Kidney epithelial cell (primary cell): ENCODE results near the gene ABAT. TPM values are rescaled to one million over a fixed set of nuclear protein-coding genes. Genes with fewer than 3 reads are reported as not detected.
A peak's percentile ranks its signal among the peaks of the same experiment; 100 is the strongest.

Source experiments
- DNase-seq: peaks from one replicate; pipeline ENCODE4 v3.0.0-alpha.2; 2010; ENCODE audit warnings: low read depth
- H3K27me3 ChIP-seq: 2 replicates; pipeline ENCODE4 v1.6.0; 2011; ENCODE audit warnings: low read length; ENCODE audit not compliant: control insufficient read depth, insufficient read depth
- H3K36me3 ChIP-seq: 2 replicates; pipeline ENCODE4 v1.5.1; 2011; ENCODE audit warnings: low read length; ENCODE audit not compliant: control insufficient read depth, insufficient read depth
- H3K4me3 ChIP-seq: 2 replicates; pipeline ENCODE4 v1.5.1; 2011; ENCODE audit warnings: low read depth, mild to moderate bottlenecking, control low read depth, low read length
- total RNA-seq: library from RNA; depleted of rRNA; stranded (reverse); fragments of >200 nt; gene quantifications from 2 replicates; pipeline ENCODE4 v1.2.3, GENCODE V29; 2015
- TF ChIP-seq, protein P1 (sequence below): IDR thresholded peaks from 2 replicates; pipeline ENCODE4 v1.5.1; 2011; ENCODE audit warnings: mild to moderate bottlenecking, moderate library complexity, low read length, control low read depth, inconsistent platforms; ENCODE audit not compliant: insufficient read depth, poor library complexity, severe bottlenecking

ABAT gene
- 4.9 and 7.5 TPM in 2 replicates for total RNA-seq

DNA sequence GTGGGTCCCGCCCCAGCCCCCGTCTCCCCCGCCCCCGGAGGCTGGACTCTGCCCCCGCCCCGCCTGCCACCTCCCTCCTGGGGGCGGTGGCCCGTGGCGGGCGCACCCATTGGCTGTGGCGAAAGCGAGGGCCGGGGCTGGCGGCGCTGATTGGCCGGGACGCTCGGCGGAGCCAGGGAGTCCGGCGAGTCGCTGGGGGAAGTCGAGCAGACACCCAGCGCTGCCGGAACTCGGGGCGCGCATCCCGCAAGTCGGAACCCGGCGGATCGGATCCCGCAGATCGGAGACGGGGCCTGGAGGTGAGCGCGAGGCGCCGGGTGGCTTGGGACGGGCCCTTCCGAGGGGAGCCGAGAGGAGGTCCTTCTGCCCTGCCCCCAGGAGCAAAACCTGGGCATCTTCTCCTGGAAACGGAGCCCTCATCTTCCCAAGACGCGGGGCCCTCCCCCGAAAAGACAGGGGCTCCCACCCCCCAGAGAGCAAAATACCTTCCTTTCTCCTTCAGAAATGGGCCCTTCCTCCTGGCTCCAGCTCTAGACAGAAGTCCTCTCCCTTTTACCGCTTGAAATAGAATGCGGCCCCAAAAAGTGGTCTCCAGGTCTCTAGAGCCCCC is at the start of gene ABAT:
Gene ABAT, plus strand, starts transcription at position 205 of the 610 bp plus-strand sequence. CDS start 61,123 bp downstream, outside the sequence.
- TF ChIP-seq, protein P1, sequence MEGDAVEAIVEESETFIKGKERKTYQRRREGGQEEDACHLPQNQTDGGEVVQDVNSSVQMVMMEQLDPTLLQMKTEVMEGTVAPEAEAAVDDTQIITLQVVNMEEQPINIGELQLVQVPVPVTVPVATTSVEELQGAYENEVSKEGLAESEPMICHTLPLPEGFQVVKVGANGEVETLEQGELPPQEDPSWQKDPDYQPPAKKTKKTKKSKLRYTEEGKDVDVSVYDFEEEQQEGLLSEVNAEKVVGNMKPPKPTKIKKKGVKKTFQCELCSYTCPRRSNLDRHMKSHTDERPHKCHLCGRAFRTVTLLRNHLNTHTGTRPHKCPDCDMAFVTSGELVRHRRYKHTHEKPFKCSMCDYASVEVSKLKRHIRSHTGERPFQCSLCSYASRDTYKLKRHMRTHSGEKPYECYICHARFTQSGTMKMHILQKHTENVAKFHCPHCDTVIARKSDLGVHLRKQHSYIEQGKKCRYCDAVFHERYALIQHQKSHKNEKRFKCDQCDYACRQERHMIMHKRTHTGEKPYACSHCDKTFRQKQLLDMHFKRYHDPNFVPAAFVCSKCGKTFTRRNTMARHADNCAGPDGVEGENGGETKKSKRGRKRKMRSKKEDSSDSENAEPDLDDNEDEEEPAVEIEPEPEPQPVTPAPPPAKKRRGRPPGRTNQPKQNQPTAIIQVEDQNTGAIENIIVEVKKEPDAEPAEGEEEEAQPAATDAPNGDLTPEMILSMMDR, result no peak
- Histone ChIP-seq H3K36me3 (no peaks in the 10 kb centered on the region), H3K4me3 (peak within 1 kb of the TSS; percentile 66), H3K27me3 (no peaks in the 10 kb centered on the region)
- DNase-seq, result no peak

DNA sequence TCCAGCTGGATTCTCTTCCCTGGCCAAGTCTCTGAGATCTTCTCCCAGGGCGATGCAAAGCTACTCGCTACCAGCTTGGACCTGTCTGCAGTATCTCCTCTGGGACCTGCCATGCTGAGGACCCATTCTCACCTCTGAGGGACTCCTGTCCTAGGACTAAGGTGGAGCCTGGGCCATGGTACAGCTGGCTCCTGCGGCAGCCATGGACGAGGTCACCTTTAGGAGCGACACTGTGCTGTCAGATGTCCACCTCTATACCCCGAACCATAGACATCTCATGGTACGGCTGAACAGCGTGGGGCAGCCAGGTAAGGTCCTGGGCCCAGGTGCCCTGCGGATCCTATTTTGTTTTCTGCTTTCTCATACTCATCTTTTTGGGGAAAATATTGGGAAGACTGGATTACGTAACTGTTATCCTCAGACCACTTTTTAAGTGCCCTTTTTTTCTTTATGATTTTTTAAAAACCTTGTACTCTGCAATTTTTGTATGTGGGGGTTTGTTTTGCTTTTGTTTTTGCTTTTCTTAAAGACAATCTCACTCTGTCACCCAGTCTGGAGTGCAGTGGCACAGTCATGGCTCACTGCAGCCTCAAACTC is 48.8 kb upstream of the ABAT start:
- H3K4me3 ChIP-seq, result no peak overlapping the region
- H3K27me3 ChIP-seq, result no peaks in the 10 kb centered on the region
- TF ChIP-seq, protein P1, result no peak
- peaks cover 3% of the 10 kb centered on the region for H3K36me3 ChIP-seq
- no peak for DNase-seq

DNA sequence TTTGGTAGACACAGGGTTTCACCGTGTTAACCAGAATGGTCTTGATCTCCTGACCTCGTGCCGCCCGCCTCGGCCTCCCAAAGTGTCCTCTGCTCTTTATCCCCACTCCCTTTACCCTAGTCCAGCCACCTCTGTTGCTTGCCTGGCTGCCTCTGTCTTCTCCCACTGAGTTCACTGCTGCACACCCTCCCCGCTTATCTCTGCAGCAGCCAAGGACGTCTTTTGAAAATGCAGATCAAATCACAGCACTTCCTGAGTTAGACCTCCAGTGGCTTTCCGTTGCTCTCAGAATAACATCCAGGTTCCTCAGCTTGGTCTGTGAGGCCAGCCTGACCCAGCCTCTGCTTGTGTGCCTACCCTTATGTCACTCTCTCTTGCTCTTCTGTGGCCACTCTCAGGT is 47.5 kb upstream of the ABAT start:
- DNase-seq, result no peak
- TF ChIP-seq, protein P1, result no peak
- Histone ChIP-seq H3K27me3 (no peaks in the 10 kb centered on the region), H3K4me3 (no peak overlapping the region), H3K36me3 (peaks cover 3% of the 10 kb centered on the region)

DNA sequence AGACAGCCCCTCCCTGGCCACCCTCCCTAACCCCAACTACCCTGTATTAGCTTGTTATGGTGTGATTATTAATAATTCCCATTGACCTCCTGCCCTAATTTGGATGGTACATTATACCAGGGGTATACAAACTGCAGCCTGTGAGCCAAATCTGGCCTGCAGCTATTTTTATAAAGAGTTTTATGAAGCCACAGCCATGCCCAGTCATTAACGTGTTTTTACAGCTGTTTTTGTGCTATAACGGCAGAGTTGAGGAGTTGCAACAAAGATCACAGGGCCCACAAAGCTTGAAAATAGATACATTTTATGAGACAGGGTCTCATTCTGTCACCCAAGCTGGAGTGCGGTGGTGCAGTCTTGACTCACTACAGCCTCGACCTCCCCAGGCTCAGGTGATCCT is 47.0 kb upstream of the ABAT start:
- H3K4me3 ChIP-seq, result no peak overlapping the region
- TF ChIP-seq, protein P1, result no peak
- no peaks in the 10 kb centered on the region for H3K27me3 ChIP-seq
- H3K36me3 ChIP-seq, result peaks cover 3% of the 10 kb centered on the region
- no peak for DNase-seq

DNA sequence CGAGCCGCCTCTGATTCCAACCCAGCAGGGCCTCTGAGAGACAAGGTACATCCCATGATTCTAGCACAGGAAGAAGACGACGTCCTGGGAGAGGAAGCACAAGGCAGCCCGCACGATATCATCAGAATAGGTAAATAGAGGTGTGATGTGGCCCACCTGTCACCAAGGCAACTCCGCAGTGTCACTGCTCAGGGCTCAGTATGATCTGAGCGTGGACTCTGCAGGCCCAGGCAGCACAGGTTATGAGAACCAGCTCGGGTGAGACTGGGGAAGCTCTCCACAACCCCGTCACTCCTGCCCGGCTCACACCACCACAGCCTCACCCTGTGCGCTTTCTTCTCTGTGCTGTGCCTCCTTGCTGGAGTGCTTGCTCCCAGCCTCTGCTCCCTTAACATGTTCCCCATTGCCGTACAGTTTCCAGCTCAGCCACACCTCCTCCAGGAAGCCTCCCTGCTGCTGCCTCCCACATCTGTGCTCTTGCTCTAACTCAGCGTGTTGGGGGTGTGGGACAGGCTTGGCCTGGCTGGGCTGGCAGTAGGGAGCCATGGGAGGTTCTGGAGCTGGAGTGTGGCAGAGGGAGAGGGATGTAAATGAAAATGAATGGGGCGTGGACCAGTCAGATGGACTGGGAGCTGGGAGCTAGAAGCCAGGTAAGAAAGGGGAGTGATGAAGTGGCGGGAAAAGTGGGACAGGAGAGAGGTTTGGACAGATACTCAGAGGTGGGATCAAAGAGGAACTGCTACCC is 45.3 kb upstream of the ABAT start:
- no peaks in the 10 kb centered on the region for H3K27me3 ChIP-seq
- H3K4me3 ChIP-seq, result no peak overlapping the region
- no peak for DNase-seq
- TF ChIP-seq, protein P1, result no peak
- peaks cover 3% of the 10 kb centered on the region for H3K36me3 ChIP-seq
